NCI-H226 (cell line): Measurements from ENCODE around the gene HNRNPLL.

ENCODE experiments used
- DNase-seq: peaks from one replicate; pipeline ENCODE4 v3.0.0-alpha.2; 2015

The HNRNPLL gene

DNA sequence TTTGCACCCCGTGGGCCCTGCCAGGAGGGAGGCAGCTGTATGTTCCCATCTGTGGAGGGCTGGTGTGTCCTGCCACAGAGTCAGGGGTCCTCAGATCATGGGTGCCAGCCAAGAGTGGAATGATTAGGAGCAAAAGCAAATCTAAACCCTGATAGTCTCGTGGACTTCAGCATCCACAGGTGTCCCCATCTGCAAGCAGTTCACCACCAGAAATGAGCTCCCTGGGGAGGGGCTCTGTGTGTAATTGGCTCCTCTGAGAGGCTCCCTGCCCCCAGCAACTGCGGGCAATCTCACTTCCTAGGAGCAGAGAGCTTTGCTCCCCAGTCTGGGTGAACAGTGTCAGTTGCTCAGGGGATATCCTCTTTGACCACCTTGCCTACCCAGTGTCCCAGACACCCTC is 78.1 kb downstream of the HNRNPLL start:
- DNase-seq, result no peak

GRCh38 chr2:38523728-38524437 is 78.8 kb downstream of the HNRNPLL start:
- DNase-seq, result no peak

- DNase-seq, result no peak
These were observed 79.9 kb downstream of the HNRNPLL start for GRCh38 chr2:38522754-38523349.

- DNase-seq, result no peak
These were observed 80.9 kb downstream of the HNRNPLL start for GRCh38 chr2:38521835-38522234.

- no peak for DNase-seq
These were observed 85.4 kb downstream of the HNRNPLL start for GRCh38 chr2:38517284-38517683.

- DNase-seq, result no peak
These were observed 86.2 kb downstream of the HNRNPLL start for GRCh38 chr2:38516526-38516925.

- no peak for DNase-seq
These were observed 86.6 kb downstream of the HNRNPLL start for GRCh38 chr2:38516122-38516521.

DNA sequence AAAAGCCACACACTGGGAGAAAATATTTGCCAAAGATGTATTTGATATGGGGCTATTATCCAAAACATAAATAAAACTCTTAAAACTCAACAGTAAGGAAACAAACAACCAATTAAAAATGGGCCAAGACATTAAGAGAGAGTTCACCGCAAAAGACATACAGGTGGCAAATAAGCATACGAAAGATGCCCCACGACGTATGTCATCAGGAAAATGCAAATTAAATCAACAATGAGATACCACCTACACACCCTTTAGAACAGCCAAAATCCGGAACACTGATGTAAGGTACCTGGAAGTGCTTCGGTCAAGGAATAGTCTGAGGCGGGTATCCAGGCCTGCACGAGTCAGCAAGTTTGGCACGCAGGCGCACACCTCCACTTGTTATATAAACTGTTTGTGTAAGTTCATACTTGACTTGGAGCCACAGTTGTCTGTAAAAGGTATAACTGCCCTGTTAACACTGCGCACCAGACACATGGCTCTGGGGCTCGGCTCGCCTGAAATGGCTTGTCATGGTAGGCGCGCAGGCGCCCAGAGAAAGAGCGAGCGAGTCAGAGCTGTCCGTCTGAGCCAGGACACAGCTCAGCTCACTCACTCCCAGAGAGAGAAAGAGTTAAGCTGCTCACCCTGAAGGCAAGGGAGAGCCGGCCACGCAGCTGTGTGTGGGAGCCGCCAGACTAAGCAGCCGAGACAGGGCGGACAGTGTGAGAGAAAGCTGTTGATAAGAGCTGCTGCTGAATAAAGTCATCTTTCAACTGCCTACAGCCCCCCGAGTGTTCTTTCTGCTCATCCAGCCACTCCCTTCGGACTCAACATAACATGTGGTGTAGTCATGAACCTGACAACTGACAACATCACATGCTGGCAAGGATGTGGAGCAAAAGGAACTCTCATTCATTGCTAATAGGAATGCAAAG is 87.3 kb downstream of the HNRNPLL start:
- DNase-seq, result peak; percentile 99

DNA sequence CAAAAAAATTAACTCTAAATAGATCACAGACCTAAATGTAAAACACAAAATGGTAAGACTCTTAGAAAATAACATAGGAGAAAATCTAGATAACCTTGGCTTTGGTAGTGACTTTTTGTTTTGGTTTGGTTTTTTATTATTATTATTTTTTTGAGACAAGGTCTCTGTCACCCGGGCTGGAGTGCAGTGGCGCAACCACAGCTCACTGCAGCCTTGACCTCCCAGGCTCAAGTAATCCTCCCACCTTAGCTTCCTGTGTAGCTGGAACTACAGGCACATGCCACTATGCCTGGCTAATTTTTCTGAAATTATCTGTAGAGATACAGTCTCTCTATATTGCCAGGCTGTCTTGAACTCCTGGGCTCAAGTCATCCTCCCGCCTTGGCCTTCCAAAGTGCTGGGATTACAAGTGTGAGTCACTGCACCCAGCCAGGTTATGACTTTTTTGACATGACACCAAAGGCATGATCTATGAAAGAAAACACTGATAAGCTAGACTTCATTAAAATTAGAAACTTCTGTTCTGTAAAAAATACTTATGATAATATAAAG is 88.0 kb downstream of the HNRNPLL start:
- DNase-seq, result peak; percentile 62

DNA sequence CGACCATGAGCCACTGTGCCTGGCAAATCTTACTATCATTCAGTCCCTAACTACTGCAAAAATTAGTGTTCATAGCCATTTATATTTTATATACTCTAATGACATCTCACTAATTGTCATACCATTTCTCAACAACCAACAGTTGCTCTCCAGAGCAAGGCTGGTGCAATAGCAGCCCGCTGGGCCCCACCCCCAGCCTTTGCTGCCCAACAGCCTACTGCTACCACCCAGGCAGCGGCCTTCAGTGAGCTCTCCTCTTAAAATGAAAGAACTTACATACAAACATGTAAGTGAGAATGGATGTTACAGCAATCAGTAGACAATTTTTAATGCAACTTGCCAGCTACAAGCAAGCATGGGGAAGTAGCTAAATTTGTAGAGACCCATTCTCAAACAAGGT is 90.5 kb downstream of the HNRNPLL start:
- DNase-seq, result no peak
